ENCODE measurements around the gene CROCC2.

Gene CROCC2

GRCh38 chr2:240884221-240884620 lies 21.9 kb upstream of the CROCC2 start:
- CTCF ChIA-PET = no interaction called here
- H3K27ac ChIP-seq = no peak overlapping the region
- DNase-seq (ENCODE audit: low spot score) = no peak
- no peak for TF ChIP-seq CTCF (conservative IDR thresholded peaks at IDR 0.05; ENCODE audit: low read depth)
- POLR2A ChIA-PET (ENCODE audit: low non-redundant PET) = no interaction called here

GRCh38 chr2:240884745-240885144 lies 21.4 kb upstream of the CROCC2 start:
- no peak for DNase-seq (ENCODE audit: low spot score)
- POLR2A ChIA-PET (ENCODE audit: low non-redundant PET) = no interaction called here

GRCh38 chr2:240885566-240885965 lies 20.6 kb upstream of the CROCC2 start:
- no peak for TF ChIP-seq CTCF (conservative IDR thresholded peaks at IDR 0.05; ENCODE audit: low read depth)
- POLR2A ChIA-PET (ENCODE audit: low non-redundant PET) = no interaction called here
- no peak overlapping the region for H3K27ac ChIP-seq
- DNase-seq (ENCODE audit: low spot score) = no peak
- CTCF ChIA-PET = no interaction called here

More at GRCh38 chr2:240884745-240885144, 21.4 kb upstream of the CROCC2 start:
- CTCF ChIA-PET = interaction anchor here (0.5 kb wide), 1 partner anchor 334 kb away, joined by 3 read pairs; no protein-coding TSS in a partner anchor
- no peak overlapping the region for H3K27ac ChIP-seq
- TF ChIP-seq CTCF (conservative IDR thresholded peaks at IDR 0.05; ENCODE audit: low read depth) = no peak

GRCh38 chr2:240886023-240886565 lies 20.0 kb upstream of the CROCC2 start:
- CTCF ChIA-PET = no interaction called here
- POLR2A ChIA-PET (ENCODE audit: low non-redundant PET) = no interaction called here
- no peak for DNase-seq (ENCODE audit: low spot score)
- no peak overlapping the region for H3K27ac ChIP-seq
- TF ChIP-seq CTCF (conservative IDR thresholded peaks at IDR 0.05; ENCODE audit: low read depth) = no peak

- CTCF ChIA-PET = no interaction called here
- TF ChIP-seq CTCF (conservative IDR thresholded peaks at IDR 0.05; ENCODE audit: low read depth) = no peak
- H3K27ac ChIP-seq = no peak overlapping the region
- POLR2A ChIA-PET (ENCODE audit: low non-redundant PET) = no interaction called here
- no peak for DNase-seq (ENCODE audit: low spot score)
Measured at GRCh38 chr2:240886678-240887609, 19.2 kb upstream of the CROCC2 start.

GRCh38 chr2:240887631-240888030 lies 18.5 kb upstream of the CROCC2 start:
- TF ChIP-seq CTCF (conservative IDR thresholded peaks at IDR 0.05; ENCODE audit: low read depth) = no peak
- ChIA-PET POLR2A (ENCODE audit: low non-redundant PET) (no interaction called here), CTCF (no interaction called here)
- no peak overlapping the region for H3K27ac ChIP-seq
- DNase-seq (ENCODE audit: low spot score) = no peak

Data from RWPE1 (cell line).